GM19023 (cell line): ENCODE data around the gene UTY.

Experiments used
- ATAC-seq: cut with Tn5 transposase; IDR thresholded peaks from one replicate; pipeline ENCODE4 v1.9.1; 2021; ENCODE audit warnings: mild to moderate bottlenecking, moderate library complexity; ENCODE audit not compliant: unreplicated experiment

The UTY gene

GRCh38 chrY:13416869-13417661 lies 62.8 kb downstream of the UTY start:
- no peak for ATAC-seq

- no peak for ATAC-seq
Observed at GRCh38 chrY:13415556-13415955, 64.3 kb downstream of the UTY start.

- ATAC-seq, result no peak
Observed at GRCh38 chrY:13398876-13399275, 81.0 kb downstream of the UTY start.

GRCh38 chrY:13381110-13381683 lies 98.6 kb downstream of the UTY start:
- ATAC-seq, result no peak

- no peak for ATAC-seq
Observed at GRCh38 chrY:13370868-13371800, 108.7 kb downstream of the UTY start.

GRCh38 chrY:13370245-13370644 lies 109.6 kb downstream of the UTY start:
- no peak for ATAC-seq

- ATAC-seq, result no peak
Observed at GRCh38 chrY:13368513-13368845, 111.4 kb downstream of the UTY start.

GRCh38 chrY:13363641-13364040 lies 116.2 kb downstream of the UTY start:
- ATAC-seq, result no peak

GRCh38 chrY:13362662-13363061 lies 117.2 kb downstream of the UTY start:
- no peak for ATAC-seq

GRCh38 chrY:13361656-13362636 lies 117.9 kb downstream of the UTY start:
- ATAC-seq, result no peak

- no peak for ATAC-seq
Observed at GRCh38 chrY:13351443-13351842, 128.4 kb downstream of the UTY start.

GRCh38 chrY:13347106-13347505 lies 132.7 kb downstream of the UTY start:
- ATAC-seq, result no peak

GRCh38 chrY:13345549-13345948 lies 134.3 kb downstream of the UTY start:
- ATAC-seq, result no peak

GRCh38 chrY:13343307-13343946 lies 136.4 kb downstream of the UTY start:
- no peak for ATAC-seq

- no peak for ATAC-seq
Observed at GRCh38 chrY:13339939-13340338, 139.9 kb downstream of the UTY start.

- no peak for ATAC-seq
Observed at GRCh38 chrY:13339381-13339780, 140.5 kb downstream of the UTY start.

GRCh38 chrY:13338711-13339110 lies 141.1 kb downstream of the UTY start:
- ATAC-seq, result no peak

- no peak for ATAC-seq
Observed at GRCh38 chrY:13337934-13338333, 141.9 kb downstream of the UTY start.

GRCh38 chrY:13333791-13334190 lies 146.0 kb downstream of the UTY start:
- ATAC-seq, result no peak

GRCh38 chrY:13330651-13331050 lies 149.2 kb downstream of the UTY start:
- no peak for ATAC-seq
